ENCODE measurements around the gene ARMC9.

The ARMC9 gene

GRCh38 chr2:231394211-231395141 lies 196.0 kb downstream of the ARMC9 start:
- CTCF ChIA-PET, result interaction anchor here (0.6 to 2.3 kb wide), 6 partner anchors 9 to 172 kb away, joined by 3 to 7 read pairs (median 4); no protein-coding TSS in a partner anchor

More at GRCh38 chr2:231394211-231395141, 196.0 kb downstream of the ARMC9 start:
- TF ChIP-seq, protein P1, sequence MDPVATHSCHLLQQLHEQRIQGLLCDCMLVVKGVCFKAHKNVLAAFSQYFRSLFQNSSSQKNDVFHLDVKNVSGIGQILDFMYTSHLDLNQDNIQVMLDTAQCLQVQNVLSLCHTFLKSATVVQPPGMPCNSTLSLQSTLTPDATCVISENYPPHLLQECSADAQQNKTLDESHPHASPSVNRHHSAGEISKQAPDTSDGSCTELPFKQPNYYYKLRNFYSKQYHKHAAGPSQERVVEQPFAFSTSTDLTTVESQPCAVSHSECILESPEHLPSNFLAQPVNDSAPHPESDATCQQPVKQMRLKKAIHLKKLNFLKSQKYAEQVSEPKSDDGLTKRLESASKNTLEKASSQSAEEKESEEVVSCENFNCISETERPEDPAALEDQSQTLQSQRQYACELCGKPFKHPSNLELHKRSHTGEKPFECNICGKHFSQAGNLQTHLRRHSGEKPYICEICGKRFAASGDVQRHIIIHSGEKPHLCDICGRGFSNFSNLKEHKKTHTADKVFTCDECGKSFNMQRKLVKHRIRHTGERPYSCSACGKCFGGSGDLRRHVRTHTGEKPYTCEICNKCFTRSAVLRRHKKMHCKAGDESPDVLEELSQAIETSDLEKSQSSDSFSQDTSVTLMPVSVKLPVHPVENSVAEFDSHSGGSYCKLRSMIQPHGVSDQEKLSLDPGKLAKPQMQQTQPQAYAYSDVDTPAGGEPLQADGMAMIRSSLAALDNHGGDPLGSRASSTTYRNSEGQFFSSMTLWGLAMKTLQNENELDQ (tag by site-specific recombination; IDR thresholded peaks at IDR 0.05; ENCODE audit: low read depth), result no peak
- TF ChIP-seq ZBTB21 (tag by site-specific recombination; IDR thresholded peaks at IDR 0.05), result no peak
- no peak for TF ChIP-seq ZNF549 (tag by site-specific recombination; IDR thresholded peaks at IDR 0.05)
- no peak for TF ChIP-seq ZNF169 (tag by site-specific recombination; IDR thresholded peaks at IDR 0.05)
- no peak for TF ChIP-seq ATF2 (tag by site-specific recombination; IDR thresholded peaks at IDR 0.05; ENCODE audit: low read depth)
- no peak for TF ChIP-seq ZNF280C (tag by site-specific recombination; IDR thresholded peaks at IDR 0.05)
- TF ChIP-seq MEIS1 (CRISPR knock-in tag; IDR thresholded peaks at IDR 0.05; ENCODE audit: borderline replicate concordance), result no peak
- no peak for TF ChIP-seq ZFHX2 (tag by site-specific recombination; conservative IDR thresholded peaks at IDR 0.05)
- TF ChIP-seq KLF16 (tag by site-specific recombination; IDR thresholded peaks at IDR 0.05), result no peak
- no peak for TF ChIP-seq ZNF514 (tag by site-specific recombination; IDR thresholded peaks at IDR 0.05)
- TF ChIP-seq ZNF157 (tag by site-specific recombination; IDR thresholded peaks at IDR 0.05), result no peak
- TF ChIP-seq, protein P2, sequence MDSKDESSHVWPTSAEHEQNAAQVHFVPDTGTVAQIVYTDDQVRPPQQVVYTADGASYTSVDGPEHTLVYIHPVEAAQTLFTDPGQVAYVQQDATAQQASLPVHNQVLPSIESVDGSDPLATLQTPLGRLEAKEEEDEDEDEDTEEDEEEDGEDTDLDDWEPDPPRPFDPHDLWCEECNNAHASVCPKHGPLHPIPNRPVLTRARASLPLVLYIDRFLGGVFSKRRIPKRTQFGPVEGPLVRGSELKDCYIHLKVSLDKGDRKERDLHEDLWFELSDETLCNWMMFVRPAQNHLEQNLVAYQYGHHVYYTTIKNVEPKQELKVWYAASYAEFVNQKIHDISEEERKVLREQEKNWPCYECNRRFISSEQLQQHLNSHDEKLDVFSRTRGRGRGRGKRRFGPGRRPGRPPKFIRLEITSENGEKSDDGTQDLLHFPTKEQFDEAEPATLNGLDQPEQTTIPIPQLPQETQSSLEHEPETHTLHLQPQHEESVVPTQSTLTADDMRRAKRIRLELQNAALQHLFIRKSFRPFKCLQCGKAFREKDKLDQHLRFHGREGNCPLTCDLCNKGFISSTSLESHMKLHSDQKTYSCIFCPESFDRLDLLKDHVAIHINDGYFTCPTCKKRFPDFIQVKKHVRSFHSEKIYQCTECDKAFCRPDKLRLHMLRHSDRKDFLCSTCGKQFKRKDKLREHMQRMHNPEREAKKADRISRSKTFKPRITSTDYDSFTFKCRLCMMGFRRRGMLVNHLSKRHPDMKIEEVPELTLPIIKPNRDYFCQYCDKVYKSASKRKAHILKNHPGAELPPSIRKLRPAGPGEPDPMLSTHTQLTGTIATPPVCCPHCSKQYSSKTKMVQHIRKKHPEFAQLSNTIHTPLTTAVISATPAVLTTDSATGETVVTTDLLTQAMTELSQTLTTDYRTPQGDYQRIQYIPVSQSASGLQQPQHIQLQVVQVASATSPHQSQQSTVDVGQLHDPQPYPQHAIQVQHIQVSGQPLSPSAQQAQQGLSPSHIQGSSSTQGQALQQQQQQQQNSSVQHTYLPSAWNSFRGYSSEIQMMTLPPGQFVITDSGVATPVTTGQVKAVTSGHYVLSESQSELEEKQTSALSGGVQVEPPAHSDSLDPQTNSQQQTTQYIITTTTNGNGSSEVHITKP (tag by site-specific recombination; IDR thresholded peaks at IDR 0.05), result no peak
- TF ChIP-seq ZIC2 (tag by site-specific recombination; IDR thresholded peaks at IDR 0.05), result no peak
- TF ChIP-seq ZNF223 (tag by site-specific recombination; IDR thresholded peaks at IDR 0.05), result no peak
- no peak for TF ChIP-seq ZNF658 (tag by site-specific recombination; IDR thresholded peaks at IDR 0.05)
- no peak for TF ChIP-seq ZNF48 (tag by site-specific recombination; IDR thresholded peaks at IDR 0.05)
- no peak for TF ChIP-seq ZNF292 (tag by site-specific recombination; IDR thresholded peaks at IDR 0.05; ENCODE audit: borderline replicate concordance, low read depth)
- no peak for TF ChIP-seq SCRT2 (tag by site-specific recombination; IDR thresholded peaks at IDR 0.05)
- no peaks in the 10 kb centered on the region for H3K36me3 ChIP-seq (ENCODE audit: control insufficient read depth in 2 of 2, insufficient read depth in 1 of 2, low read length in 2 of 2)
- 0 out of 2 replicates have a peak overlapping the region, but pooled peaks have one; percentile 4 for H3K27ac ChIP-seq (ENCODE audit: extremely low read depth, low read depth, low read length)
- no peak overlapping the region for H3K4me3 ChIP-seq (ENCODE audit: low read depth, low read length)
- no peaks in the 10 kb centered on the region for H3K4me1 ChIP-seq (ENCODE audit: control insufficient read depth, insufficient read depth, low read length)
- H3K9me3 ChIP-seq (ENCODE audit: control insufficient read depth, insufficient read depth, low read depth, low read length), result no peaks in the 10 kb centered on the region
- POLR2A ChIA-PET, result no interaction called here
